Measurements from ENCODE around the gene SECTM1.

DNA sequence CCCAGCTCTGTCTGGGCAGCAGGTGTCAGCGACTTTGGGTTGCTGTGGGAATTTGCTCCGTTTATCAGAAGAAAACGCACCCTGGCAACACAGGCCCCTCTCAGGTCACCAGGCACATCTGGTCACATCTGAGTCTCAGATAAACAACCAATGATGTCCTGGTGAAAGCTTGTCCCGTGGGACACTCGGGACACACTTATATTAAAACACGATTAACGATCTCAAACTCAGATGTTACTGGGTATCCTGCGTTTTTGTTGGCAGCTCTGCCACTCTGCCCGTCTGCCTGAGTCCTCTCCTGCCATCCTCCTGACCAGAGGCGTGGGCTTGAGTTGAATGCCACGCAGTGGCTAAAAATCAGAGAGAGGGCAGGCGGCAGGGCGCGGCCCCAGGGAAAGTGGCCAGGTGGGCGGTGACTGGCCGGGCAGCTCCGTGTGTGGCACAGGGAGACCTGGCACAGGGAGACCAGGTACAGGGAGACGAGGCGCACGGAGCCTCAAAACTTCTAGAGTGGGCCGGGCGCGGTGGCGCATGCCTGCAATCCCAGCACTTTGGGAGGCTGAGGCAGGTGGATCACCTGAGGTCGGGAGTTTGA is 2.1 kb downstream of the SECTM1 start:
- TF ChIP-seq, protein P1, sequence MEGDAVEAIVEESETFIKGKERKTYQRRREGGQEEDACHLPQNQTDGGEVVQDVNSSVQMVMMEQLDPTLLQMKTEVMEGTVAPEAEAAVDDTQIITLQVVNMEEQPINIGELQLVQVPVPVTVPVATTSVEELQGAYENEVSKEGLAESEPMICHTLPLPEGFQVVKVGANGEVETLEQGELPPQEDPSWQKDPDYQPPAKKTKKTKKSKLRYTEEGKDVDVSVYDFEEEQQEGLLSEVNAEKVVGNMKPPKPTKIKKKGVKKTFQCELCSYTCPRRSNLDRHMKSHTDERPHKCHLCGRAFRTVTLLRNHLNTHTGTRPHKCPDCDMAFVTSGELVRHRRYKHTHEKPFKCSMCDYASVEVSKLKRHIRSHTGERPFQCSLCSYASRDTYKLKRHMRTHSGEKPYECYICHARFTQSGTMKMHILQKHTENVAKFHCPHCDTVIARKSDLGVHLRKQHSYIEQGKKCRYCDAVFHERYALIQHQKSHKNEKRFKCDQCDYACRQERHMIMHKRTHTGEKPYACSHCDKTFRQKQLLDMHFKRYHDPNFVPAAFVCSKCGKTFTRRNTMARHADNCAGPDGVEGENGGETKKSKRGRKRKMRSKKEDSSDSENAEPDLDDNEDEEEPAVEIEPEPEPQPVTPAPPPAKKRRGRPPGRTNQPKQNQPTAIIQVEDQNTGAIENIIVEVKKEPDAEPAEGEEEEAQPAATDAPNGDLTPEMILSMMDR (IDR thresholded peaks at IDR 0.05), result no peak
- TF ChIP-seq POLR2A (IDR thresholded peaks at IDR 0.05), result no peak

Data from right lobe of liver (tissue), 4 donors.